IPS-NIHi11 (cell line): ENCODE measurements around the gene CCDC91.

ENCODE experiments used
- DNase-seq: peaks from one replicate; pipeline ENCODE4 v3.0.0; 2012; ENCODE audit warnings: mixed read lengths, low spot score

CCDC91 gene

DNA sequence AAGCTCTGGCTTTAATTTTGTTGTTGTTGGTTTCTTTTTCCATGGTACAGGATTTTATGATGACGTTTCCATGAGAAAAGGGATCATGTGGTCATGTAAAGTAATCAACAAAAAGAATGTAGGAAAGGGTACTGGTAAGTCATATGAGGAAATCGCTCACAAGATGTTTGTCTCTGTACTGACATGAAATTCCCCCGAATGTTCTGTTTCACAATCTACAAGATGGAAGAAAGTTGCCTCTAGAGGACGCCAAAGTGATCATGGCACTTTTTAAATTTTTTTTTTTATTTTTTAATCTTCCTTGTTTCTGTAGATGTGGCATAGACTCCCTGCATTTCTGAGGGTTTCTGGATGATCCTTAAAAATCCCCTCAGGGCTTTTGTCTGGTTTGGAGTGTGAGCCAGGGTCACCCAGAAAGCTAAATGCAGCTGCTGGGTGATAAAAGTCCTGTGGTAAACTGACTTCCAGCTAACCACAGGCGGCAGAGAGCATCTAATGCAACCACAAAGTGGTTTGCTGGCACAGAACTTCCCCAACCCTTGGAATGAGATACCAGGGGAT, 393.5 kb downstream of the CCDC91 start:
- DNase-seq = no peak

DNA sequence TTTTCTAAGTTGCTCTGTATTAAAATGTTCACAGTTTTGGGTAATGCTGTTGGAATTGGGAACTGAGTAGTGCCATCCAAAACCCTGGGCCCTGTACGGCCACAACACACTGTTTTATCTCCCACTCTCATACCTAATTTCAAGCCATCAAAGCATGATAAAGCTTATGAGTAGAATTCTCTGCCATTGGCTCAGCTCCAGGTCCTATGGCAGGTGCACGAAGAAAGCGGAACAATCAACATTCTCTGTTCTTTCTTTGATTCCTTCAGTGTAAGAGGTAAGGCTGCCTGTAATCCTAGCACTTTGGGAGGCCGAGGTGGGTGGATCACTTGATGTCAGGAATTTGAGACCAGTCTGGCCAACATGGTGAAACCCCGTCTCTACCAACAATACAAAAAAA, 394.9 kb downstream of the CCDC91 start:
- no peak for DNase-seq

DNA sequence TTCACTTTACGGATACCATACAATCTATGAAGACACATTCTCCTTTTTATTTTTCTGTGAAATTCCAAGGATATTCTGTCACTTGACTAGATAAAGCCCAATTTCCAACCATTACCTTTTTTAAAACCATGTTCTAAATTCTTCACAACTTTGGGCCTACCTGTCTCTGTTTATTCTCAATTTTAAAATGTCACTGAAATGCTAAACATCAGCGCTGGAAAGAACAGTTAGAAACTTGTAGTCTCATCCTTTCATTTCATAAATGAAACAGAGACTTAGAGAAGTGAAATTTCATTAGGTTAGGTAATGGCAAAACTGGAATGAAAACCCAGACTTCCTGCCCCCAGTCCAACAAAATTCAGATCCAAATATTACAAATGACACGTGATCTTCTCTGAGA, 396.2 kb downstream of the CCDC91 start:
- DNase-seq = no peak

GRCh38 chr12:28591831-28592230, 401.6 kb downstream of the CCDC91 start:
- DNase-seq = no peak
